Neural cell (in vitro differentiated cells): Measurements from ENCODE around the gene PDE8A. TPM values are rescaled to one million over a fixed set of nuclear protein-coding genes. Genes with fewer than 3 reads are reported as not detected.
"Not testable (repeated sequence)": the region's sequence is repeated elsewhere in the genome, so short reads cannot be mapped to it uniquely, and the experiment has no call there.

ENCODE experiments used
- H2AFZ ChIP-seq: fragments of 200-600, 300-800 bp; sonication (generic), shearing (Covaris generic); 2 replicates; pipeline ENCODE4 v1.6.0; 2014; ENCODE audit warnings: low read depth, mild to moderate bottlenecking, antibody characterized with exemption, low read length, moderate library complexity
- H3F3A ChIP-seq: fragments of 200-600 bp; shearing (Covaris generic); 2 replicates; pipeline ENCODE4 v1.6.1; 2016; ENCODE audit warnings: mild to moderate bottlenecking, moderate library complexity, mixed read lengths, antibody characterized with exemption, low read length; ENCODE audit not compliant: insufficient read depth, poor library complexity, severe bottlenecking
- H3K27ac ChIP-seq: fragments of 200-600, 300-800 bp; sonication (generic), shearing (Covaris generic); 2 replicates; pipeline ENCODE4 v1.5.1; 2014; ENCODE audit warnings: mild to moderate bottlenecking, low read length, moderate library complexity
- H3K27me3 ChIP-seq: fragments of 300-800, 200-600 bp; sonication (generic), shearing (Covaris generic); 2 replicates; pipeline ENCODE4 v1.6.0; 2014; ENCODE audit warnings: mild to moderate bottlenecking, low read depth, low read length, moderate library complexity; ENCODE audit not compliant: insufficient read depth
- H3K36me3 ChIP-seq: fragments of 300-800, 200-600 bp; sonication (generic), shearing (Covaris generic); 2 replicates; pipeline ENCODE4 v1.5.1; 2014; ENCODE audit warnings: mild to moderate bottlenecking, antibody characterized with exemption, low read length, moderate library complexity; ENCODE audit not compliant: insufficient read depth
- H3K4me2 ChIP-seq: fragments of 300-800, 200-600 bp; sonication (generic), shearing (Covaris generic); 2 replicates; pipeline ENCODE4 v1.6.0; 2014; ENCODE audit warnings: mild to moderate bottlenecking, low read length
- H3K4me3 ChIP-seq: fragments of 300-800, 200-600 bp; sonication (generic), shearing (Covaris generic); 2 replicates; pipeline ENCODE4 v1.5.1; 2014; ENCODE audit warnings: mild to moderate bottlenecking, low read length, moderate library complexity
- H3K79me2 ChIP-seq: fragments of 200-600 bp; shearing (Covaris generic); replicated peaks from 2 replicates; pipeline ENCODE4 v1.6.0; 2014; ENCODE audit warnings: mild to moderate bottlenecking, low read length, moderate library complexity; ENCODE audit not compliant: insufficient read depth
- H3K9ac ChIP-seq: fragments of 300-800, 200-600 bp; sonication (generic), shearing (Covaris generic); 2 replicates; pipeline ENCODE4 v1.6.1; 2016; ENCODE audit warnings: mild to moderate bottlenecking, low read length, mixed read lengths
- H3K9me2 ChIP-seq: fragments of 200-600 bp; shearing (Covaris generic); 2 replicates; pipeline ENCODE4 v1.6.1; 2016; ENCODE audit warnings: mild to moderate bottlenecking, low read length, mixed read lengths; ENCODE audit not compliant: insufficient read depth
- H3K9me3 ChIP-seq: fragments of 200-600, 300-800 bp; sonication (generic), shearing (Covaris generic); 2 replicates; pipeline ENCODE4 v1.6.1; 2016; ENCODE audit warnings: mild to moderate bottlenecking, mixed run types, low read length, moderate library complexity, mixed read lengths
- H4K20me1 ChIP-seq: fragments of 200-600 bp; shearing (Covaris generic); 2 replicates; pipeline ENCODE4 v1.6.1; 2016; ENCODE audit warnings: mild to moderate bottlenecking, mixed run types; ENCODE audit not compliant: insufficient read depth
- CTCF ChIP-seq: fragments of 450-650 bp; IDR thresholded peaks from 2 replicates; pipeline ENCODE4 v1.5.1; 2014; ENCODE audit warnings: antibody characterized with exemption, mild to moderate bottlenecking, moderate library complexity; ENCODE audit not compliant: poor library complexity, severe bottlenecking
- EP300 ChIP-seq: fragments of 450-650 bp; conservative IDR thresholded peaks from 2 replicates; pipeline ENCODE4 v1.6.1; 2014; ENCODE audit warnings: antibody characterized with exemption, mild to moderate bottlenecking, moderate library complexity; ENCODE audit not compliant: poor library complexity, severe bottlenecking
- EZH2 ChIP-seq: fragments of 200-600, 300-800 bp; shearing (Covaris generic), sonication (generic); IDR thresholded peaks from 2 replicates; pipeline ENCODE4 v1.6.1; 2014; ENCODE audit warnings: antibody characterized with exemption, low read length, borderline replicate concordance, mild to moderate bottlenecking; ENCODE audit not compliant: insufficient read depth, poor library complexity, severe bottlenecking
- MXI1 ChIP-seq: fragments of 450-650 bp; conservative IDR thresholded peaks from 2 replicates; pipeline ENCODE4 v1.6.1; 2014; ENCODE audit warnings: antibody characterized with exemption, mild to moderate bottlenecking; ENCODE audit not compliant: poor library complexity, severe bottlenecking
- POLR2AphosphoS5 ChIP-seq: IDR thresholded peaks from 2 replicates; pipeline ENCODE4 v1.6.1; 2012
- RAD21 ChIP-seq: fragments of 450-650 bp; conservative IDR thresholded peaks from 2 replicates; pipeline ENCODE4 v1.6.1; 2014; ENCODE audit warnings: antibody characterized with exemption, mild to moderate bottlenecking, moderate library complexity
- REST ChIP-seq: IDR thresholded peaks from 2 replicates; pipeline ENCODE4 v1.6.1; 2012; ENCODE audit warnings: borderline replicate concordance
- SMC3 ChIP-seq: fragments of 450-650 bp; conservative IDR thresholded peaks from 2 replicates; pipeline ENCODE4 v1.6.1; 2014; ENCODE audit warnings: antibody characterized with exemption, mild to moderate bottlenecking, moderate library complexity; ENCODE audit not compliant: poor library complexity
- TAF1 ChIP-seq: IDR thresholded peaks from 2 replicates; pipeline ENCODE4 v1.6.1; 2012; ENCODE audit warnings: low read depth
- polyA plus RNA-seq: library from polyadenylated mRNA; depleted of rRNA; stranded (reverse); fragments of >200 nt; gene quantifications from 2 replicates; pipeline ENCODE4 v1.2.3, GENCODE V29; 2014

Gene PDE8A
- polyA plus RNA-seq, 1 donor from 2014 or later: 13.2 TPM

- no peak overlapping the region for H2AFZ ChIP-seq
- H3K9me3 ChIP-seq: no peaks in the 10 kb centered on the region
- H3K4me2 ChIP-seq: no peak overlapping the region
- no peaks in the 10 kb centered on the region for H3K9me2 ChIP-seq
- H3K4me3 ChIP-seq: no peak overlapping the region
- H3K79me2 ChIP-seq: no peaks in the 10 kb centered on the region
- no peak for TF ChIP-seq EP300
- H3K36me3 ChIP-seq: no peaks in the 10 kb centered on the region
- H3F3A ChIP-seq: no peaks in the 10 kb centered on the region
- no peak overlapping the region for H3K27ac ChIP-seq
- H3K9ac ChIP-seq: no peak overlapping the region
- no peaks in the 10 kb centered on the region for H3K27me3 ChIP-seq
- H4K20me1 ChIP-seq: no peaks in the 10 kb centered on the region
These were observed 192.9 kb downstream of the PDE8A start for GRCh38 chr15:85174521-85174920.

GRCh38 chr15:85177042-85177515 lies 195.4 kb downstream of the PDE8A start:
- not testable (repeated sequence) for H3K27ac ChIP-seq, H3K4me2 ChIP-seq, H3K4me3 ChIP-seq, H3K27me3 ChIP-seq, H4K20me1 ChIP-seq, H3F3A ChIP-seq, H3K36me3 ChIP-seq, H3K79me2 ChIP-seq, H3K9me3 ChIP-seq, H2AFZ ChIP-seq, H3K9me2 ChIP-seq, H3K9ac ChIP-seq

GRCh38 chr15:85178308-85178707 lies 196.7 kb downstream of the PDE8A start:
- no peaks in the 10 kb centered on the region for H3K9me2 ChIP-seq
- no peaks in the 10 kb centered on the region for H4K20me1 ChIP-seq
- no peaks in the 10 kb centered on the region for H3K9me3 ChIP-seq
- no peaks in the 10 kb centered on the region for H3K36me3 ChIP-seq
- TF ChIP-seq RAD21 (no peak), POLR2AphosphoS5 (no peak), EP300 (no peak), REST (no peak), TAF1 (no peak), EZH2 (no peak), MXI1 (no peak), SMC3 (no peak), CTCF (no peak)
- H3K27me3 ChIP-seq: no peaks in the 10 kb centered on the region
- H3K9ac ChIP-seq: no peak overlapping the region
- H3K4me2 ChIP-seq: no peak overlapping the region
- no peak overlapping the region for H3K4me3 ChIP-seq
- H3F3A ChIP-seq: no peaks in the 10 kb centered on the region
- H3K79me2 ChIP-seq: no peaks in the 10 kb centered on the region
- no peak overlapping the region for H2AFZ ChIP-seq
- no peak overlapping the region for H3K27ac ChIP-seq
